HepG2 (cell line): ENCODE data around the gene TRIM8. TPM values are rescaled to one million over a fixed set of nuclear protein-coding genes. Genes with fewer than 3 reads are reported as not detected.
A peak's percentile ranks its signal among the peaks of the same experiment; 100 is the strongest.

Source experiments
- DNMT1 ChIP-seq: sonication (generic); formaldehyde crosslinking; IDR thresholded peaks from 2 replicates; pipeline ENCODE4 v1.5.1; 2020; ENCODE audit warnings: mild to moderate bottlenecking, missing genetic modification reagents
- ETV6 ChIP-seq: sonication (generic); formaldehyde crosslinking; conservative IDR thresholded peaks from 2 replicates; pipeline ENCODE4 v1.4.0; 2020; ENCODE audit warnings: missing genetic modification reagents
- FOXA3 ChIP-seq: IDR thresholded peaks from 2 replicates; pipeline ENCODE4 v1.6.1; 2016; ENCODE audit warnings: missing genetic modification reagents, missing compliant biosample characterization
- MATR3 ChIP-seq: sonication (generic); formaldehyde crosslinking; IDR thresholded peaks from 2 replicates; pipeline ENCODE4 v1.4.0; 2020; ENCODE audit warnings: missing genetic modification reagents
- PTBP1 ChIP-seq: fragments of 200-400 bp; formaldehyde crosslinking; IDR thresholded peaks from 2 replicates; pipeline ENCODE4 v1.6.1; 2018; ENCODE audit warnings: low read length, low read depth; ENCODE audit not compliant: poor library complexity, severe bottlenecking
- RAD21 ChIP-seq: fragments of 450-650 bp; formaldehyde crosslinking; IDR thresholded peaks from 2 replicates; pipeline ENCODE4 v1.5.0; 2020; ENCODE audit warnings: mild to moderate bottlenecking
- SETDB1 ChIP-seq: sonication (generic); formaldehyde crosslinking; IDR thresholded peaks from 2 replicates; pipeline ENCODE4 v1.5.1; 2020; ENCODE audit warnings: missing genetic modification reagents, mild to moderate bottlenecking, borderline replicate concordance
- SYNCRIP ChIP-seq: fragments of 200-400 bp; formaldehyde crosslinking; IDR thresholded peaks from 2 replicates; pipeline ENCODE4 v1.6.1; 2018; ENCODE audit warnings: mild to moderate bottlenecking, low read depth, low read length; ENCODE audit not compliant: insufficient read depth
- THAP8 ChIP-seq: sonication (generic); formaldehyde crosslinking; IDR thresholded peaks from 2 replicates; pipeline ENCODE4 v1.5.1; 2020; ENCODE audit warnings: missing genetic modification reagents, mild to moderate bottlenecking, borderline replicate concordance
- ZFAT ChIP-seq: sonication (generic); formaldehyde crosslinking; conservative IDR thresholded peaks from 2 replicates; pipeline ENCODE4 v1.8.1; 2023; ENCODE audit warnings: missing genetic modification reagents, inconsistent platforms
- ZFP36L1 ChIP-seq: sonication (generic); formaldehyde crosslinking; IDR thresholded peaks from 2 replicates; pipeline ENCODE4 v1.8.0; 2022; ENCODE audit warnings: mild to moderate bottlenecking, missing genetic modification reagents, moderate library complexity
- ZNF335 ChIP-seq: sonication (generic); formaldehyde crosslinking; IDR thresholded peaks from 2 replicates; pipeline ENCODE4 v1.4.0; 2020; ENCODE audit warnings: missing genetic modification reagents
- ZNF414 ChIP-seq: sonication (generic); formaldehyde crosslinking; IDR thresholded peaks from 2 replicates; pipeline ENCODE4 v1.5.0; 2020; ENCODE audit warnings: missing genetic modification reagents
- ZNF780A ChIP-seq: sonication (generic); formaldehyde crosslinking; IDR thresholded peaks from 2 replicates; pipeline ENCODE4 v1.8.0; 2022; ENCODE audit warnings: mild to moderate bottlenecking, missing genetic modification reagents, moderate library complexity
- ZNF782 ChIP-seq: sonication (generic); formaldehyde crosslinking; IDR thresholded peaks from 2 replicates; pipeline ENCODE4 v1.4.0; 2020; ENCODE audit warnings: missing genetic modification reagents, mild to moderate bottlenecking, borderline replicate concordance
- ZSCAN25 ChIP-seq: sonication (generic); formaldehyde crosslinking; IDR thresholded peaks from 2 replicates; pipeline ENCODE4 v1.8.0; 2022; ENCODE audit warnings: mild to moderate bottlenecking, missing genetic modification reagents
- polyA plus RNA-seq, 8 experiments: library from polyadenylated mRNA; depleted of rRNA in 3 of 8; stranded (reverse) in 7 of 8; unstranded in 1 of 8; fragments of >200 nt; fragmentation: Illumina TruSeq in 4 of 8; extraction: Trizol in 4 of 8; gene quantifications; 2 replicates each; pipeline versions ENCODE4 v1.2.1 to v1.2.3, GENCODE V29; 2011 to 2016; ENCODE audit warnings: low read depth in 4 of 8, missing spikeins in 1 of 8, mixed read lengths in 1 of 8; ENCODE audit not compliant: insufficient read depth in 1 of 8
- total RNA-seq, 5 experiments: library from RNA; depleted of rRNA; stranded (reverse); fragments of >200 nt; fragmentation: Illumina TruSeq; extraction: Trizol; gene quantifications; 2 replicates each; pipeline ENCODE4 v1.2.3, GENCODE V29; 2016; ENCODE audit warnings: low read depth in 1 of 5
- TF ChIP-seq, protein P1 (sequence below), 2 experiments: sonication (generic) in 1 of 2; formaldehyde crosslinking in 1 of 2; IDR thresholded peaks; 2 replicates each; pipeline versions ENCODE4 v1.4.0 to v1.6.1; 2018 to 2020; ENCODE audit warnings: missing genetic modification reagents in 2 of 2, borderline replicate concordance in 1 of 2, low read depth in 1 of 2, mild to moderate bottlenecking in 1 of 2, missing biosample characterization in 1 of 2
- TF ChIP-seq, protein P2 (sequence below), 2 experiments: IDR thresholded peaks; 2 replicates each; pipeline ENCODE4 v1.6.1; 2011 to 2012; ENCODE audit warnings: low read length in 2 of 2, borderline replicate concordance in 1 of 2, low read depth in 1 of 2, mild to moderate bottlenecking in 1 of 2, moderate library complexity in 1 of 2
- TF ChIP-seq, protein P3 (sequence below): sonication (generic); formaldehyde crosslinking; IDR thresholded peaks from 2 replicates; pipeline ENCODE4 v1.5.1; 2020; ENCODE audit warnings: mild to moderate bottlenecking, missing genetic modification reagents, borderline replicate concordance

The TRIM8 gene
- total and polyA plus RNA-seq, 2 of the 13 experiments (the other 11 are each of a cell fraction or from before 2014, with no cell fraction given) = 38.9 to 66.5 TPM

DNA sequence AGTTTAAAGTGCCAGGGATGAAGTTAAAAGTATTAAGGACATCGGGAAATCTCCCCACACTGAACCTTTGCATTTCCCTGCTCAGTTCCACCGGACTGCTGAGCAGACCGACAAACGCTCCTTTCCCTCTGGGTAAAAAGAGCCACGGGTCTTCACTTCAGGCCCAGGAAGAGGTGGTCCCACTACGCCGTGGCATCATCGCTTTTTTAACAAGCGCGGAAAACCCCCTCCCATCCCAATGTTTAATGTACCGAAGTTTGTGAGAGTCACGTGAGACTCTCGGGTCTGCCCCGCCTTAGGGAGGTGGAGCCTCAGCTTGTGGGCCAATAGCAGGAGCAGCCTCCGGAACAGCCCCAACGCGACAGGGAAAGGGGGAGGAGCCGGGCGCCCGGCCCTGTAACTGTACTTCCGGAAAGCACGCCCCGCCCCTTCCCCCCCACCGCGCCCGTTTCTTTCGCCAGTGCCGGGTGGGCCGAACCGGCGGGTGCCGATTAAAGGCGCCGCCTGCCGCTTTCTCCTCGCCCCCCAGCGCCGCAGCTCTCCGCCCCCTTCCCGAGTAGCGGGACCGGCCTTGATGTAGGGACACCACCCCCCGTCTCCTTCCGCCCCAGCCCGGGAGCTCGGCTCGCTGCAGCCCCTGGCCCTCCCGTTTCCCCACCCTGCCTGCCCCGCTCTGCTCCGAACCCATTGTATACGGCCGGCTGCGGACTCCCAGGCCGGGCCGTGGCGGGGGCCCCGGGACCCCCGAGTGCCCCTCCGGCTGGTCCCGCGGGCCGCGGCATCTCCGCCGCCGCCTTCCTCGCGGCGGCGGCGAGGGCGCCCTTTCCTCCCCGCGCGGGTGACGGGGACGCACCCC, 2.2 kb upstream of the TRIM8 start (continued):
- no peak for TF ChIP-seq PTBP1
- TF ChIP-seq ZNF780A (CRISPR knock-in tag) = no peak
- 0 out of 2 replicates have a peak, but pooled peaks have one; percentile 33 for TF ChIP-seq ZNF414 (CRISPR knock-in tag)
- TF ChIP-seq ZNF335 (CRISPR knock-in tag) = no peak
- TF ChIP-seq ZNF782 (CRISPR knock-in tag) = no peak
- TF ChIP-seq ZFAT (CRISPR knock-in tag) = no peak
- TF ChIP-seq RAD21 (CRISPR knock-in tag) = 0 out of 2 replicates have a peak, but pooled peaks have one; percentile 18
- TF ChIP-seq DNMT1 (CRISPR knock-in tag) = no peak
- TF ChIP-seq, protein P1, sequence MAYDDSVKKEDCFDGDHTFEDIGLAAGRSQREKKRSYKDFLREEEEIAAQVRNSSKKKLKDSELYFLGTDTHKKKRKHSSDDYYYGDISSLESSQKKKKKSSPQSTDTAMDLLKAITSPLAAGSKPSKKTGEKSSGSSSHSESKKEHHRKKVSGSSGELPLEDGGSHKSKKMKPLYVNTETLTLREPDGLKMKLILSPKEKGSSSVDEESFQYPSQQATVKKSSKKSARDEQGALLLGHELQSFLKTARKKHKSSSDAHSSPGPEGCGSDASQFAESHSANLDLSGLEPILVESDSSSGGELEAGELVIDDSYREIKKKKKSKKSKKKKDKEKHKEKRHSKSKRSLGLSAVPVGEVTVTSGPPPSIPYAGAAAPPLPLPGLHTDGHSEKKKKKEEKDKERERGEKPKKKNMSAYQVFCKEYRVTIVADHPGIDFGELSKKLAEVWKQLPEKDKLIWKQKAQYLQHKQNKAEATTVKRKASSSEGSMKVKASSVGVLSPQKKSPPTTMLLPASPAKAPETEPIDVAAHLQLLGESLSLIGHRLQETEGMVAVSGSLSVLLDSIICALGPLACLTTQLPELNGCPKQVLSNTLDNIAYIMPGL (CRISPR knock-in tag; IDR thresholded peaks at IDR 0.05; ENCODE audit: borderline replicate concordance in 1 of 2, low read depth in 1 of 2) = peak; percentile 51 to 76; a peak in 3 of 4 replicates
- TF ChIP-seq ETV6 (CRISPR knock-in tag) = peak; percentile 55; the same call in 1 of the 2 replicates
- TF ChIP-seq ZFP36L1 (CRISPR knock-in tag) = peak; percentile 38; the same call in 1 of the 2 replicates
- TF ChIP-seq FOXA3 (CRISPR knock-in tag) = peak; percentile 39; the same call in 1 of the 2 replicates
- TF ChIP-seq, protein P2, sequence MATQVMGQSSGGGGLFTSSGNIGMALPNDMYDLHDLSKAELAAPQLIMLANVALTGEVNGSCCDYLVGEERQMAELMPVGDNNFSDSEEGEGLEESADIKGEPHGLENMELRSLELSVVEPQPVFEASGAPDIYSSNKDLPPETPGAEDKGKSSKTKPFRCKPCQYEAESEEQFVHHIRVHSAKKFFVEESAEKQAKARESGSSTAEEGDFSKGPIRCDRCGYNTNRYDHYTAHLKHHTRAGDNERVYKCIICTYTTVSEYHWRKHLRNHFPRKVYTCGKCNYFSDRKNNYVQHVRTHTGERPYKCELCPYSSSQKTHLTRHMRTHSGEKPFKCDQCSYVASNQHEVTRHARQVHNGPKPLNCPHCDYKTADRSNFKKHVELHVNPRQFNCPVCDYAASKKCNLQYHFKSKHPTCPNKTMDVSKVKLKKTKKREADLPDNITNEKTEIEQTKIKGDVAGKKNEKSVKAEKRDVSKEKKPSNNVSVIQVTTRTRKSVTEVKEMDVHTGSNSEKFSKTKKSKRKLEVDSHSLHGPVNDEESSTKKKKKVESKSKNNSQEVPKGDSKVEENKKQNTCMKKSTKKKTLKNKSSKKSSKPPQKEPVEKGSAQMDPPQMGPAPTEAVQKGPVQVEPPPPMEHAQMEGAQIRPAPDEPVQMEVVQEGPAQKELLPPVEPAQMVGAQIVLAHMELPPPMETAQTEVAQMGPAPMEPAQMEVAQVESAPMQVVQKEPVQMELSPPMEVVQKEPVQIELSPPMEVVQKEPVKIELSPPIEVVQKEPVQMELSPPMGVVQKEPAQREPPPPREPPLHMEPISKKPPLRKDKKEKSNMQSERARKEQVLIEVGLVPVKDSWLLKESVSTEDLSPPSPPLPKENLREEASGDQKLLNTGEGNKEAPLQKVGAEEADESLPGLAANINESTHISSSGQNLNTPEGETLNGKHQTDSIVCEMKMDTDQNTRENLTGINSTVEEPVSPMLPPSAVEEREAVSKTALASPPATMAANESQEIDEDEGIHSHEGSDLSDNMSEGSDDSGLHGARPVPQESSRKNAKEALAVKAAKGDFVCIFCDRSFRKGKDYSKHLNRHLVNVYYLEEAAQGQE (IDR thresholded peaks at IDR 0.05; ENCODE audit: borderline replicate concordance in 1 of 2, low read depth in 1 of 2, low read length in 2 of 2) = no peak
- TF ChIP-seq, protein P3, sequence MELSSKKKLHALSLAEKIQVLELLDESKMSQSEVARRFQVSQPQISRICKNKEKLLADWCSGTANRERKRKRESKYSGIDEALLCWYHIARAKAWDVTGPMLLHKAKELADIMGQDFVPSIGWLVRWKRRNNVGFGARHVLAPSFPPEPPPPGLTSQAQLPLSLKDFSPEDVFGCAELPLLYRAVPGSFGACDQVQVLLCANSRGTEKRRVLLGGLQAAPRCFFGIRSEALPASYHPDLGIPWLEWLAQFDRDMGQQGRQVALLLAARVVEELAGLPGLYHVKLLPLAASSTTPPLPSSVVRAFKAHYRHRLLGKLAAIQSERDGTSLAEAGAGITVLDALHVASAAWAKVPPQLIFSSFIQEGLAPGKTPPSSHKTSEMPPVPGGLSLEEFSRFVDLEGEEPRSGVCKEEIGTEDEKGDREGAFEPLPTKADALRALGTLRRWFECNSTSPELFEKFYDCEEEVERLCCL (CRISPR knock-in tag) = no peak
- no peak; the same call in 1 of the 2 replicates for TF ChIP-seq THAP8
- TF ChIP-seq SYNCRIP = no peak
- no peak for TF ChIP-seq ZSCAN25
- no peak for TF ChIP-seq SETDB1 (CRISPR knock-in tag)
- no peak for TF ChIP-seq MATR3 (CRISPR knock-in tag)
